AG09309 (cell line): Measurements from ENCODE around the gene HSF2BP.
"Not testable (repeated sequence)": the region's sequence is repeated elsewhere in the genome, so short reads cannot be mapped to it uniquely, and the experiment has no call there.

Experiments used
- DNase-seq: peaks from one replicate; pipeline ENCODE4 v3.0.0-alpha.2; 2010; ENCODE audit warnings: low read depth
- H3K4me3 ChIP-seq: 2 replicates; pipeline ENCODE4 v1.5.1; 2011; ENCODE audit warnings: mild to moderate bottlenecking, low read depth, low read length, moderate library complexity; ENCODE audit not compliant: control insufficient read depth
- TF ChIP-seq, protein P1 (sequence below): IDR thresholded peaks from 2 replicates; pipeline ENCODE4 v1.5.1; 2011; ENCODE audit warnings: mild to moderate bottlenecking, low read depth, low read length, inconsistent platforms; ENCODE audit not compliant: insufficient read depth, control insufficient read depth; ENCODE audit errors: missing control alignments

Gene HSF2BP

GRCh38 chr21:43701936-43702784 lies 42.9 kb upstream of the HSF2BP start:
- TF ChIP-seq, protein P1, sequence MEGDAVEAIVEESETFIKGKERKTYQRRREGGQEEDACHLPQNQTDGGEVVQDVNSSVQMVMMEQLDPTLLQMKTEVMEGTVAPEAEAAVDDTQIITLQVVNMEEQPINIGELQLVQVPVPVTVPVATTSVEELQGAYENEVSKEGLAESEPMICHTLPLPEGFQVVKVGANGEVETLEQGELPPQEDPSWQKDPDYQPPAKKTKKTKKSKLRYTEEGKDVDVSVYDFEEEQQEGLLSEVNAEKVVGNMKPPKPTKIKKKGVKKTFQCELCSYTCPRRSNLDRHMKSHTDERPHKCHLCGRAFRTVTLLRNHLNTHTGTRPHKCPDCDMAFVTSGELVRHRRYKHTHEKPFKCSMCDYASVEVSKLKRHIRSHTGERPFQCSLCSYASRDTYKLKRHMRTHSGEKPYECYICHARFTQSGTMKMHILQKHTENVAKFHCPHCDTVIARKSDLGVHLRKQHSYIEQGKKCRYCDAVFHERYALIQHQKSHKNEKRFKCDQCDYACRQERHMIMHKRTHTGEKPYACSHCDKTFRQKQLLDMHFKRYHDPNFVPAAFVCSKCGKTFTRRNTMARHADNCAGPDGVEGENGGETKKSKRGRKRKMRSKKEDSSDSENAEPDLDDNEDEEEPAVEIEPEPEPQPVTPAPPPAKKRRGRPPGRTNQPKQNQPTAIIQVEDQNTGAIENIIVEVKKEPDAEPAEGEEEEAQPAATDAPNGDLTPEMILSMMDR = no peak
- H3K4me3 ChIP-seq = no peak overlapping the region
- no peak for DNase-seq

- TF ChIP-seq, protein P1 = no peak
- no peak overlapping the region for H3K4me3 ChIP-seq
- DNase-seq = no peak
These were observed 40.8 kb upstream of the HSF2BP start for GRCh38 chr21:43699933-43700599.

DNA sequence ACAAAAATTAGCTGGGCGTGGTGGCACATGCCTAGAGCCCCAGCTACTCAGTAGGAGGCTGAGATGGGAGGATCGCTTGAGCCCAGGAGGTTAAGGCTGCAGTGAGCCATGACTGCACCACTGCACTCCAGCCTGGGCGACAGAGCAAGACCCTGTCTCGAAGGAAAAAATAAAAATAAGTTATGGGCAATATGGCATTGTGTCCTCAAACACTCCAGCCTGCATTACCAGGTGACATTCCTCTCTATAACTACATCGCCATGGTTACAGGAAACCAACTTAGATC lies 40.1 kb upstream of the HSF2BP start:
- not testable (repeated sequence) for DNase-seq, H3K4me3 ChIP-seq

DNA sequence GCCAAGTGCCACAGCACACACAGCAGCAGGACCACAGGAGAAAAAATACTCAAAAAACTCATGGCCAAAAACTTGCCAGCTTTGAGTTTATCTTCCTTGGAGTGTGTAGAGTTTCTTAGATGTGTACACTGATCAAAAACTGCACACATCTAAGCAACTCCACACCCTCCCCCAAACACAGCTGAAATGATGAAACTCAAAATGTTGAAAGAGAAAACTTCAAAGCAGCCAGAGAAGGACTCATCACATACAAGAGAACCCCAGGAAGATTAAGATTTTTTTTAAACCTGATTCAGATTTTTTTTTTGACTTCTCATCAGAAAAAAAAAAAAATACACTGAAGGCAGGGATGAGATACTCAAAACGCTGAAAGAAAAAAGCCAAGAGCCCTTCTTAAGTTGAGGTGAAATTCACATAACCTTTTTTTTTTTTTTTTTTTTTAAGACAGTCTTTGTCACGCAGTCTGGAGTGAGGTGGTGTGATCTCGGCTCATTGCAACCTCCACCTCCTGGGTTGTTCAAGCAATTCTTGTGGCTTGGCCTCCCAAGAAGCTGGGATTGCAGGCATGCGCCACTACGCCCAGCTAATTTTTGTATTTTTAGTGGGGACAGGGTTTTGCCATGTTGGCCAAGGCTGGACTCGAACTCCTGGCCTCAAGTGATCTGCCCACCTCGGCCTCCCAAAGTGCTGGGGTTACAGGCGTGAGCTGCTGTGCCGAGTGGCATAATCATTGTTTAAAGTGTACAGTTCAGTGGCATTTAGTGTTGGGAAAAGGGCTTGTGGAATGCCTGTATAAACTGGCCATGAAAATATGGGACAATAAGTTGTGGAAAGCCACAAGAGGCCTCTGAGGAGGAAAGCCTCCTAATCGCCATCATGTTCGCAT lies 38.7 kb upstream of the HSF2BP start:
- H3K4me3 ChIP-seq = no peak overlapping the region
- TF ChIP-seq, protein P1 = no peak
- DNase-seq = no peak

GRCh38 chr21:43696214-43696613 lies 36.9 kb upstream of the HSF2BP start:
- TF ChIP-seq, protein P1 = no peak
- no peak for DNase-seq
- no peak overlapping the region for H3K4me3 ChIP-seq

DNA sequence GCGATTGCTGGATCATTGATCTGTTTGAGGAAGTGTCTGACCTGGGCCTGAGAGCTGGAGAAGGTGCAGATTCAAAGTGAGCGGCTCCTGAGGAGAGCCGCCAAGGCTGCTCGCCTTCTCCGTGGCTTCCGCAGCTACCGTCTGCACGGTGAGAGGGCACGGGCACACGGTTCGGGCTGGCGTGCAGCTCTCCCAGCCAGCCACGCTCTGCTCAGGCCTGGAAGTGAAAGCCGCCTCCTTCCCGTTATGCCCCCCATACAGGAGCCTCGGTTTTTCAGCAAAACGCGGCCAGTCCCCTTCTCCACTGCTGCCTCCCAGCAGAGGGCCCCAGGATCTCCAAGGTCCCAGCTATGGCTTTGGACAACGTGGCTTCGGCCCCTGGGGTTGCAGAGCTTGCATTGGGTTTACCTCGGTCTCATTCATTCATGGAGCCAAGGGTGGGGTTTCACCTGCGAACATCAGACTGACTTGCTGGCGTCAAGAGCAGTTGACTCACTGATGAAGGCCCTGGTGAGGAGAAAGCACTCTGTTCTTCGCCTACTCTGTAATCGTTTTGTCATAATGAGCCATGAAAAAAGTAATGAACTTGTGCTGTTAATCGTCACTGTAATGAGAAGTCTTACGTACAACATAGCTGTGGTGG lies 35.3 kb upstream of the HSF2BP start:
- DNase-seq = no peak
- no peak overlapping the region for H3K4me3 ChIP-seq
- TF ChIP-seq, protein P1 = no peak
